OCI-LY7 (cell line): Measurements from ENCODE around the gene GTF2B. TPM values are rescaled to one million over a fixed set of nuclear protein-coding genes. Genes with fewer than 3 reads are reported as not detected.
"Not testable (repeated sequence)": the region's sequence is repeated elsewhere in the genome, so short reads cannot be mapped to it uniquely, and the experiment has no call there.

Experiments used
- BruUV-seq: library from RNA; stranded (reverse); fragments of 400-500 nt; replicated peaks from 2 replicates; lab custom pipeline; 2021; lab: Mats Ljungman, UMichigan
- CTCF ChIA-PET: fragments of 300-600 bp; sonication (Branson Sonifier 250); formaldehyde crosslinking; loops from one replicate; lab custom pipeline; 2022; ENCODE audit warnings: antibody characterized with exemption; ENCODE audit not compliant: unreplicated experiment; lab: Charles Lee
- POLR2A ChIA-PET: fragments of 300-600 bp; sonication (Branson Sonifier 250); formaldehyde crosslinking; loops from one replicate; lab custom pipeline; 2022; ENCODE audit warnings: antibody characterized with exemption; lab: Charles Lee
- DNase-seq: peaks from one replicate; pipeline ENCODE4 v3.0.0-alpha.2; 2015; ENCODE audit warnings: low spot score
- H2AFZ ChIP-seq: fragments of 200-600 bp; sonication (generic), shearing (Covaris generic); 2 replicates; pipeline ENCODE4 v1.6.1; 2014; ENCODE audit warnings: mild to moderate bottlenecking, antibody characterized with exemption, low read length, moderate library complexity
- H3K27ac ChIP-seq: fragments of 200-600 bp; sonication (generic); 2 replicates; pipeline ENCODE4 v1.5.1; 2014; ENCODE audit warnings: mixed run types, low read depth, mild to moderate bottlenecking, moderate library complexity, low read length, inconsistent platforms; ENCODE audit not compliant: poor library complexity, severe bottlenecking
- H3K36me3 ChIP-seq: fragments of 200-600 bp; sonication (generic); 2 replicates; pipeline ENCODE4 v1.6.1; 2014; ENCODE audit warnings: mild to moderate bottlenecking, antibody characterized with exemption, low read length, moderate library complexity, mixed read lengths; ENCODE audit not compliant: insufficient read depth
- H3K4me1 ChIP-seq: fragments of 200-600 bp; sonication (generic); 2 replicates; pipeline ENCODE4 v1.5.1; 2014; ENCODE audit warnings: mild to moderate bottlenecking, low read length; ENCODE audit not compliant: insufficient read depth, poor library complexity, severe bottlenecking
- H3K4me2 ChIP-seq: fragments of 200-600 bp; sonication (generic); 2 replicates; pipeline ENCODE4 v1.6.1; 2014; ENCODE audit warnings: mild to moderate bottlenecking, low read length
- H3K4me3 ChIP-seq: fragments of 200-600 bp; sonication (generic); 2 replicates; pipeline ENCODE4 v1.5.1; 2014; ENCODE audit warnings: mild to moderate bottlenecking, low read depth, low read length; ENCODE audit not compliant: poor library complexity, severe bottlenecking
- H3K79me2 ChIP-seq: fragments of 200-600 bp; sonication (generic); 2 replicates; pipeline ENCODE4 v1.6.1; 2016; ENCODE audit warnings: low read depth, mild to moderate bottlenecking, low read length, moderate library complexity, mixed read lengths; ENCODE audit not compliant: insufficient read depth
- H3K9me2 ChIP-seq: fragments of 200-600 bp; sonication (generic); 2 replicates; pipeline ENCODE4 v1.6.1; 2016; ENCODE audit warnings: mild to moderate bottlenecking, low read length, mixed read lengths; ENCODE audit not compliant: insufficient read depth
- H3K9me3 ChIP-seq: fragments of 200-600 bp; sonication (generic); 2 replicates; pipeline ENCODE4 v1.6.1; 2014; ENCODE audit warnings: mild to moderate bottlenecking, mixed run types, low read length, mixed read lengths
- H4K20me1 ChIP-seq: fragments of 200-600 bp; sonication (generic); 2 replicates; pipeline ENCODE4 v1.6.1; 2014; ENCODE audit warnings: mild to moderate bottlenecking, antibody characterized with exemption, low read length, moderate library complexity, mixed read lengths; ENCODE audit not compliant: insufficient read depth
- CTCF ChIP-seq: fragments of 200-600 bp; sonication (generic); conservative IDR thresholded peaks from 2 replicates; pipeline ENCODE4 v1.5.1; 2014; ENCODE audit warnings: mild to moderate bottlenecking, antibody characterized with exemption, low read length, moderate library complexity, mixed read lengths
- EZH2phosphoT487 ChIP-seq: fragments of 200-600 bp; sonication (generic); IDR thresholded peaks from 2 replicates; pipeline ENCODE4 v1.6.1; 2018; ENCODE audit warnings: low read depth, borderline replicate concordance, mild to moderate bottlenecking, mixed run types, antibody characterized with exemption, low read length, moderate library complexity, mixed read lengths
- intact Hi-C: fragments of 100-400 bp; cut with micrococcal nuclease; formaldehyde crosslinking; loops from one replicate; pipeline ENCODE4 v1.10.0; 2022; ENCODE audit not compliant: unreplicated experiment
- total RNA-seq, 2 experiments: library from RNA; depleted of rRNA in 1 of 2; stranded (reverse); fragments of >200 nt in 1 of 2; shearing (Covaris generic) in 1 of 2; gene quantifications; 2 replicates each; pipeline ENCODE4 v1.2.3, GENCODE V29; 2014 to 2022

The GTF2B gene
- total RNA-seq, 2 experiments from 2014 or later, result 28.9 to 40.3 TPM

- no peaks in the 10 kb centered on the region for H3K9me3 ChIP-seq
- no peak overlapping the region for H2AFZ ChIP-seq
- POLR2A ChIA-PET, result interaction anchor here (0.6 to 1.5 kb wide), 5 partner anchors 8 to 263 kb away, joined by 3 to 4 read pairs (median 3); no protein-coding TSS in a partner anchor
Observed at GRCh38 chr1:88875595-88875994, 15.8 kb downstream of the GTF2B start.

GRCh38 chr1:88873737-88874349 lies 17.5 kb downstream of the GTF2B start:
- no peak for DNase-seq
- H3K27ac ChIP-seq, result no peak overlapping the region
- no peaks in the 10 kb centered on the region for H3K9me2 ChIP-seq
- H3K9me3 ChIP-seq, result no peaks in the 10 kb centered on the region
- H4K20me1 ChIP-seq, result no peaks in the 10 kb centered on the region; the same call in 1 of the 2 replicates
- H3K4me3 ChIP-seq, result no peak overlapping the region
- H3K79me2 ChIP-seq, result peaks cover 55% of the 10 kb centered on the region; the same call in 1 of the 2 replicates
- CTCF ChIA-PET, result no interaction called here
- intact Hi-C loops, result no loop called here
- TF ChIP-seq CTCF, result no peak
- no peak for TF ChIP-seq EZH2phosphoT487
- no peaks in the 10 kb centered on the region for H3K4me1 ChIP-seq
- no TSS peak for BruUV-seq
- no peak overlapping the region for H2AFZ ChIP-seq
- peaks cover 55% of the 10 kb centered on the region for H3K36me3 ChIP-seq
- POLR2A ChIA-PET, result interaction anchor here (0.6 to 1.4 kb wide), 4 partner anchors 10 to 96 kb away, joined by 3 to 6 read pairs (median 4); no protein-coding TSS in a partner anchor
- no peak overlapping the region for H3K4me2 ChIP-seq

More at GRCh38 chr1:88875595-88875994, 15.8 kb downstream of the GTF2B start:
- BruUV-seq, result no TSS peak
- Histone ChIP-seq H3K36me3 (peaks cover 59% of the 10 kb centered on the region), H3K79me2 (peaks cover 57% of the 10 kb centered on the region; the same call in 1 of the 2 replicates), H3K9me2 (no peaks in the 10 kb centered on the region), H3K4me1 (no peaks in the 10 kb centered on the region), H3K4me3 (no peak overlapping the region), H3K4me2 (no peak overlapping the region), H3K27ac (no peak overlapping the region), H4K20me1 (no peaks in the 10 kb centered on the region; the same call in 1 of the 2 replicates)
- intact Hi-C loops, result no loop called here
- DNase-seq, result no peak
- TF ChIP-seq CTCF (no peak), EZH2phosphoT487 (no peak)
- CTCF ChIA-PET, result no interaction called here

GRCh38 chr1:88869644-88870043 lies 21.7 kb downstream of the GTF2B start:
- POLR2A ChIA-PET, result interaction anchor here (1.6 kb wide), 1 partner anchor 10 kb away, joined by 3 read pairs; no protein-coding TSS in a partner anchor
- H3K27ac ChIP-seq, H3K4me2 ChIP-seq, CTCF ChIA-PET, H4K20me1 ChIP-seq, BruUV-seq, H3K4me1 ChIP-seq, H3K9me2 ChIP-seq, H2AFZ ChIP-seq, intact Hi-C loops, H3K4me3 ChIP-seq, H3K9me3 ChIP-seq, DNase-seq: not testable (repeated sequence)
- Histone ChIP-seq H3K79me2 (peaks cover 62% of the 10 kb centered on the region), H3K36me3 (peaks cover 38% of the 10 kb centered on the region)
